ENCODE measurements around the gene TGFBR2.

Gene TGFBR2

DNA sequence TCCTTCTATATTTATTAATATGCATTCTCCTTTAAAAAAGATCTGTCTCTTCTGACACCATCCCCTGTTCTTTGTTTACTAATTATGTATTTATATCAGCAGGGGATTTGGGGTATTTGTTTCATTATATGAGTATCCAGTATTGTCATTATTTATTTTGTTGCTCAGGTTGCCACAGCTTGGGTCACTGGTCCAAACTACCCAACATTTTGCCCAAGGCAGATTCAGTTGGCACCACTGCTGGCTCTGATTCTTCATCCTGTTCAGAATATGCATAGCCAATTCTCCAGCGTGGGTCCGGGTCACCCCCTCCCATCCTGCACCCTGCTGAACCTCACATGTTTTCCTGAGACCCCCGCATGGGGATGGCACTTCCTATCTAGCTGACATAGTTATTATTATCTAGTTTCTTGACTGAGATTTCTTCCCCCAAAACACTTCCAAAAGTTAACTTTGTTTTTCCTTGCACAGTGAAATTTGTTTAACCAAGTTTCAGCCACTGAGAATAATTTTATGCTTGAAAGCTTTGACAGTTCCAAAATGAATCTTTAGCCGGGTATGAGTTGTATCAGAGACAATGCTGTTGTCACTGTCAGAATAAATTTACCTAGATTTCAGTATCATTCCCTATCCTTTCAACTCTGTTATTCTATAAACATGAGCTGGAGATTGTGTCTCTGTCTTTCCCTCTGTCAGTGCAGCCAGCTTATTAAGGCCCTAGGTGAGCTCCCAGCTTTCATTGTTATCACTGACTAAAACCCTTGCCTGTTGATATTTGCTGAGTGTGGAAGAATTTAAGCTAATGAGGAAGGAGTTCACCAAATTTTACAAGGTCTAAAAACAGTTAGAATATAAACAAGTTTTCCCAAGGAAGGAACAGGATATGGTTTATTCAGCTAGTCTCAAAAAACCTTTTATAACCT, 70.3 kb downstream of the TGFBR2 start:
- no peak for DNase-seq

DNA sequence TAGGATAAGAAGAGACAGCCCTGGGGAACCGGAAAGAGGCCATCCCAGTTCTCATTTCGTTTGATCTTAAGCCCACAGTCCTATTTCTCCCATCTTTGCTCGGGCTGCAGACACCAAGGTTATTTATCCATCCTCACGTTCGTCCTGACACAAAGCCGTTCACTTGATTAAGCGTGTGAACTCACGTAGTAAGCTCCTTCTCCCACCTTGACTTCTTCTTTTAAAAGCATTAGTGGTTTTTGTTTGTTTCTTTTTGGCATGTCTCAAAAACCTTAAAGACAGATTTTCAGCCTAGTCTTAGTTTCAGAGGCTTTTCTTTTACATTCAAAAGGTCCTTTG, 70.9 kb downstream of the TGFBR2 start:
- DNase-seq, result no peak

DNA sequence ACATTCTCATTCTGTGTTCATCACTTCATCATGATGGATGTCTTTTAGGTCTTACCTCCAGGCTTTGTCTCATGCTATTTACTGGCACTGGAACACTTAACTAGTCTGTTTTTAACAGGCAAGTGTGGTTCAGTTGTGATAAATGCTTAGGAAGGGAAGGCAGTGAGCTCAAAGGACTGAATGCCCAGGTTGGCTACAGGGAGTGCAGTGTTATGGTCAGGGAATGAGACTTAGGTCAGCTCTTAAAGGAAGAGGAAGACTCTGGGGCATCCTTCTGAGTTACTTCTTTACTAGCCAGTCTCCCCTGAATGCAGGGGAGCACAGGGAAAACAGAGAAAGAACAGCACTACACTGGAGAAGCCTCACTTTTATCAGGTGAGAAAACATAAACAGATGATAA, 72.6 kb downstream of the TGFBR2 start:
- DNase-seq, result no peak

- DNase-seq, result no peak
Observed at GRCh38 chr3:30680789-30681648, 74.6 kb downstream of the TGFBR2 start.

DNA sequence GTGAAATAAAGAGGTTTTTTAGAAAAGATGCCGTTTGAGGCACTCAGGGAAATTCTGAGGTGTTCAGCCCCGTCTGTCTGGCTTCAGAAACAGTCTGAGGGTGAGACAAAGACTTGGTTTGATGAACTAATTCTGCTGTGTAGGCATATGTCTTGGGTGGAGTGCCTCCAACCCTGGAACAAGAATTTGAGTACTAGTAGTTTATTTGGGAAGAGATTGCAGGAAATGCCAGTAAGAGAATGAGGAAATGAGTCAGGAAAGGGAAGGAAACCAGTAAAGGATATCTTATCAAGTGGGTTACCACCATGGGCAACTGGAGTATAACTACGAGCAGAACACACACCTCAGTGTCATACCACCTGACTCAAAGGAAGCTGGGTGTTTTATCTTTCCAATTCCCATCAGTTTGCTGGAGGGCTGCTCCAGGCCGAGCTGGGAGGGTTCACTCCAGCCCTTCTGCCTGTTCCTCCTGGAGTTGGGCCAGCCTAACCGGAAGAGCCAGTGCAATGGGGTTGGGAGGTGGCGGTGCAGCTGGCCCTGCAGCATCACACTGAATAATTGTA, 75.3 kb downstream of the TGFBR2 start:
- DNase-seq, result no peak

DNA sequence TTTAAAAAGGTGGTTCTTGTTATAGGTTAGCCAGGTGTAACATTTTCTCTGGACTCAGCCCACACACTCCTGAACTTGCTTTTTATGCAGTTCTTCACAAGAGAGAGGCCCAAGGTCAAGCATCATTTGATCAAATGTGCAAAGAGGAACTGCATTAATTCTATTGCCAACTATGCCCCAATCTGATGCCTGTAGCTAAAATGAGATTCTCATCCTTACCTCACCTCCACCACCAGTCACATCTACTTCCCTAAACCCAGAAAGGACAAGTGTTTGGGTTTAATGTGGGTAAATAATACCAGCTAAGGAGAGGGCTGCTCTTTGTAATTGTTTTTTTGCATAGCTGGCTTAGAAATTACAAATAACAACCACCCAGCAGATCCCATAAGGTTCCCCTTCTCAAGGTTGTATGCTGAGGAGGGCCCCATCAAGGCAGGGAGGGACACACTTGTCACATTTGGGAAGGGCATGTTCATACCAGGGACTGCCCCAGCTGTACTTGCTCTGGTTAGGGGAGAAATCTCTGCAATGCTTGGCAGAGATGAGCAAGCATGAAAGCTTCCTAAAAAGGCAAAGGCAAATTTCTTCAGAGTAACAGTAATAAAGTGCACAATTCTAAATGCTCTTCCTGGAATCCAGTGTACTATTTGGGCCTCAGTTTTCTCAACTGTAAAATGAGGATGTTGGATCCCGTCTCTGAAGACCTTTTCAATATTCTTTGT, 76.2 kb downstream of the TGFBR2 start:
- no peak for DNase-seq

- DNase-seq, result no peak
Observed at GRCh38 chr3:30683769-30684168, 77.4 kb downstream of the TGFBR2 start.

DNA sequence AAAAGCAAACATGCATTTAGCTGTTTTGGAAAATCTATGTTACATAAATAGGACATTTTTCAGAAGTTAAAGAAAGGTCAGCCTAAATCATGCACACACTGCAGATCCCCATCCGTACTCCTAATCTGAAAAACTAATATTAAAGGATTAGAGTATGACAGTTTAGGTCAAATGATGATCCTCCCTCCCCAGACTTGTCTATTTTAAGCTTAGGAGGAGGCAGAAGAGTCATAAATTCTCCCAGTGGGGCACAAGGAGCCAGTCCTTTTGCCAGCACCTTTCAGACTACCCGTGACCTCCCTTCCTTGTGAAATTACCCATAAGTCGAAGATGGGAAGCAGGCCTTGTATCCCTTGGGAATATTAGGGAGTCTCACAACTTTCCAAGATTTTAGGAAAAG, 78.0 kb downstream of the TGFBR2 start:
- no peak for DNase-seq

DNA sequence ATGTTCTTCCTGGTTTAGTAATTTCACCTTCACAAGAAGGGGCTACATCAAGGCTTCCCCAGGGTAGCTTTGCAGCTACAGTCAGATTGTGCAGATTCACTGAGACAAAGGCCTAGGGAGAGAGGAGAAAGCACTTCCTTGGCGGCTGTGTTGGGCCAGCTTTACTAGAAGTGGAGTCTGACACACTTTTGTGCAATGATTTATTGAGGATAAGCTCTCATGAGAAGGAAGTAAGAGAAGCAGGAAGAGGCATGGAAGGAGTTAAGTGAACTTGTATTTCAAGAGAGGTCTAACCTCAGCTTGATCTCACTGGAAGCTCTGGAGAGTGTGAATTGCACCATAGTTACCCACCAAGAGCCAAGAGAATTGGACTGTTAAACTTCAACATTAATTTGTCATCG, 78.9 kb downstream of the TGFBR2 start:
- no peak for DNase-seq

- DNase-seq, result no peak
Observed at GRCh38 chr3:30686176-30686575, 79.8 kb downstream of the TGFBR2 start.

- DNase-seq, result no peak
Observed at GRCh38 chr3:30686799-30687198, 80.4 kb downstream of the TGFBR2 start.

DNA sequence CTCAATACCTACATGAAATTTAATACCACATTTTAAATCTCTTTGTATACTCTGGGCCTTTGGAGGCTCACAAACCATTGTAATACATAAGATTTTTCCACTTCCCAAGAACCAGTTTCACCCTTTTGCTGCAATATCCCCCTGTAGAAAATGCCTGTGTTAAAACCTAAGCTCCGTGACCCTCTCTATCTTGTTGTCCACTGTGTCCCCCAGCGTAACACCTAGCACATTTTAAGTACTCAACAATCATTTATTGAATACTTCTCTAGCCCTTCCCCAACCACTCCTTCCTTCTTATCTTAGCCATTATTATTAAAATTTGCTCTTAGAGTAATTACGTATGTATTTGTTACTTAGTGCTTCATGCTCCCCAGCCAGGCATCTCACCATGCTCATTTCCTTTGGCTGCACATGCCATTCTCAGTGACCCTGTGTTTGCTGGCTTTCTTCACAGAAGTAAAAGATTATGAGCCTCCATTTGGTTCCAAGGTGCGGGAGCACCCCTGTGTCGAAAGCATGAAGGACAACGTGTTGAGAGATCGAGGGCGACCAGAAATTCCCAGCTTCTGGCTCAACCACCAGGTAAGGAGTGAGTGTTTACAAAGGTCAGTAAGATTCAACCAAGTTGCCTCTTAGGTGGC, 81.6 kb downstream of the TGFBR2 start:
- DNase-seq, result no peak

DNA sequence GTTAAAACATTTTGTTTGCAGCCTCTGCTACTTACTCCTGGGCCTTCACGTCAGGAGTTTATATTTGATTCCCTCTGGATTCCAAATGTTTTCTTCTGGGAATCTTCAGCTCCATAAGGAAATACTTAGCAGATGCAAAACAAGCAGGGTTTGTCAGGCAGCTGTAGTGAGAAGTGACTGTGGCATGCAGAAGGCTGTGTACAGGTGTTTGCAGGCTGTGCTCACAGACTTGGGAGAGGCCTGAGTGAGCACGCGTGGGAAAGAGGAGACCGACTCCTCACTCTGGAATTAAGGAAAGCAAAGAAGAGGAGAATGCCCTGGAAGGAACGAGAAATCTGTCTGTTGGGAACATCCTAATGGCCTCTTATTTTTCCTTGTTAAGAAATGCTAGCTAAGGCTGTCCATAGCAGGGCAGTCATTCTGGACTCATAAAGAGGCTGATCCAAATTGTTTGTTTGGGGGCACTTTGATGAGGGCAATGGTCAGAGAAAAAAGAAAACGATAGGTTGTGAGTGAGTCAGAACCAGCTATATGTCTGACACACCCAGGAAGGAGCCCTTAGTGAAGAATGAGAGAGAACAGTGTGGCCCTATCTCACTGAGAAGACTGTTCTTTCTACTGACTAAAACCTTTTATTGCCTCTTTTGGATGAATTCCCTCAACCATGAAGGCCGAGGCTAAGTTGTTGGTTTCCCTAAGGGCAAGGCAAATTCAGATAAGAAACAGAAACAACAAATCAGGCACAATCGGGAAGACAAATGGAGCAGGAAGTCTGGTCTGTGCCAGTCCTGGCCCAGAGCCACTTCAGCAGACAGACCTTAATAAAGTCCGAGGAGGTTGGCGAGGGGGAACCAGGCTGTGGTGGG, 82.6 kb downstream of the TGFBR2 start:
- DNase-seq, result no peak

DNA sequence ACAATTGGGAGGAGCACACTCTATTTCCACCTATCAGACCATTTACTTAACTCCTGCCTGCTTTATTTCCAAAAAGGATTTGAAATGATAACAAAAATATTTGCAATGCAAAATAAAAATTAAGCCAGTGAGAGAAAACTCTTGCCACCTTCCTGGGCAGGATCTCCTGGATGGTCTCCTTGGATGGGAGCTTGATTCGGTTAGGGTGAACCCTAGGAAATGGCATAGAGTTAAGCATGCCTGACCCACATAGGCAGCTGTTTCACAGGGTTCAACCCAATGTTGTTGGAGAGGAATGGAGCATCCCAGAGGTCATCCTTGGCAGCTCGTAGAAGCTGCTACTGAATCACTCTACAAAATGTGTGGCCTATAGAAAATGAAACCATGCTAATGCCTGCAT, 83.8 kb downstream of the TGFBR2 start:
- no peak for DNase-seq

GRCh38 chr3:30691249-30691880, 85.0 kb downstream of the TGFBR2 start:
- no peak for DNase-seq

- DNase-seq, result no peak
Observed at GRCh38 chr3:30691944-30692343, 85.5 kb downstream of the TGFBR2 start.

- DNase-seq, result no peak
Observed at GRCh38 chr3:30692498-30693130, 86.2 kb downstream of the TGFBR2 start.

DNA sequence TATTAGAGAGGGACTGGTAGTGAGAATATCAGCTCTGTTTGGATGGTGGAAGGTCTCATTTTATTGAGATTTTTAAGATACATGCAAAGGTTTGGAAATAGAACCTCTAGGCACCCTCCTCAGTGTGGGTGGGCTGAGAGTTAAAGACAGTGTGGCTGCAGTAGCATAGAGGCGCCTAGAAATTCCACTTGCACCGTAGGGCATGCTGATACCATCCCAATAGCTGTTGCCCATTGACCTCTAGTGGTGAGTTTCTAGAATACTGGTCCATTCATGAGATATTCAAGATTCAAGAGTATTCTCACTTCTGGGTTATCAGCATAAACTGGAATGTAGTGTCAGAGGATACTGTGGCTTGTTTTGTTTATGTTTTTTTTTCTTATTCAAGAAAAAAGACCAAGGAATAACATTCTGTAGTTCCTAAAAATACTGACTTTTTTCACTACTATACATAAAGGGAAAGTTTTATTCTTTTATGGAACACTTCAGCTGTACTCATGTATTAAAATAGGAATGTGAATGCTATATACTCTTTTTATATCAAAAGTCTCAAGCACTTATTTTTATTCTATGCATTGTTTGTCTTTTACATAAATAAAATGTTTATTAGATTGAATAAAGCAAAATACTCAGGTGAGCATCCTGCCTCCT, 87.2 kb downstream of the TGFBR2 start:
- DNase-seq, result peak; percentile 60

GRCh38 chr3:30694148-30694547, 87.7 kb downstream of the TGFBR2 start:
- no peak for DNase-seq

- no peak for DNase-seq
Observed at GRCh38 chr3:30694668-30695067, 88.3 kb downstream of the TGFBR2 start.
